ENCODE data around the gene ZMYND11. TPM values are rescaled to one million over a fixed set of nuclear protein-coding genes. Genes with fewer than 3 reads are reported as not detected.
"Not testable (repeated sequence)": the region's sequence is repeated elsewhere in the genome, so short reads cannot be mapped to it uniquely, and the experiment has no call there.

The ZMYND11 gene
- total RNA-seq, 1 experiment from 2014 or later = 20.3 TPM

- peak; percentile 9 for DNase-seq (ENCODE audit: low read depth)
Measured at GRCh38 chr10:282294-283139, 147.3 kb downstream of the ZMYND11 start.

- no peak for DNase-seq (ENCODE audit: low read depth)
Measured at GRCh38 chr10:283140-283479, 147.9 kb downstream of the ZMYND11 start.

GRCh38 chr10:283916-284356 lies 148.7 kb downstream of the ZMYND11 start:
- DNase-seq (ENCODE audit: low read depth) = no peak

- DNase-seq (ENCODE audit: low read depth) = no peak
Measured at GRCh38 chr10:285216-285615, 150.0 kb downstream of the ZMYND11 start.

- DNase-seq (ENCODE audit: low read depth) = no peak
Measured at GRCh38 chr10:287026-287709, 151.9 kb downstream of the ZMYND11 start.

GRCh38 chr10:287814-288213 lies 152.6 kb downstream of the ZMYND11 start:
- no peak for DNase-seq (ENCODE audit: low read depth)

GRCh38 chr10:288316-289200 lies 153.3 kb downstream of the ZMYND11 start:
- DNase-seq (ENCODE audit: low read depth) = no peak

- no peak for DNase-seq (ENCODE audit: low read depth)
Measured at GRCh38 chr10:289581-289980, 154.3 kb downstream of the ZMYND11 start.

- no peak for DNase-seq (ENCODE audit: low read depth)
Measured at GRCh38 chr10:290026-290725, 154.9 kb downstream of the ZMYND11 start.

- DNase-seq (ENCODE audit: low read depth) = no peak
Measured at GRCh38 chr10:293636-294035, 158.4 kb downstream of the ZMYND11 start.

GRCh38 chr10:297567-297966 lies 162.3 kb downstream of the ZMYND11 start:
- no peak for DNase-seq (ENCODE audit: low read depth)

GRCh38 chr10:298033-298432 lies 162.8 kb downstream of the ZMYND11 start:
- no peak for DNase-seq (ENCODE audit: low read depth)

- no peak for DNase-seq (ENCODE audit: low read depth)
Measured at GRCh38 chr10:299512-299911, 164.3 kb downstream of the ZMYND11 start.

GRCh38 chr10:299969-300368 lies 164.7 kb downstream of the ZMYND11 start:
- no peak for DNase-seq (ENCODE audit: low read depth)

GRCh38 chr10:300580-300979 lies 165.3 kb downstream of the ZMYND11 start:
- not testable (repeated sequence) for DNase-seq (ENCODE audit: low read depth)

GRCh38 chr10:301536-301935 lies 166.3 kb downstream of the ZMYND11 start:
- DNase-seq (ENCODE audit: low read depth) = no peak

Other genes with a start within 250 kb of the ZMYND11 start
- 0.22 TPM in 1 of 2 replicates, not detected in the other for gene TUBB8, start 86.2 kb upstream of the ZMYND11 start, total RNA-seq (2014; rRNA removed; shearing (Covaris generic))

Data from M059J (cell line).